Endothelial cell of umbilical vein (primary cell): ENCODE measurements around the gene CACNA1S. TPM values are rescaled to one million over a fixed set of nuclear protein-coding genes. Genes with fewer than 3 reads are reported as not detected.

Experiments
- BruUV-seq: library from RNA; stranded (reverse); fragments of 400-500 nt; replicated peaks from 2 replicates; lab custom pipeline; 2021; lab: Mats Ljungman, UMichigan
- CTCF ChIA-PET: fragments of 300-600, 350-600 bp; sonication (Branson Sonifier 250); formaldehyde crosslinking; loops from one replicate; lab custom pipeline; 2021; ENCODE audit warnings: antibody characterized with exemption, inconsistent platforms; lab: Charles Lee
- POLR2A ChIA-PET: fragments of 300-600, 350-600 bp; sonication (Branson Sonifier 250); formaldehyde crosslinking; loops from one replicate; lab custom pipeline; 2021; ENCODE audit warnings: antibody characterized with exemption, inconsistent platforms; lab: Charles Lee
- DNase-seq: peaks from one replicate; pipeline ENCODE4 v3.0.0-alpha.2; 2011; ENCODE audit warnings: low read depth, low spot score
- FAIRE-seq: peaks from 2 replicates; lab custom pipeline; 2011; peaks lifted over from hg19 to GRCh38; lab: Jason Lieb, UNC
- H2AFZ ChIP-seq: 2 replicates; pipeline ENCODE4 v1.6.0; 2012; ENCODE audit warnings: low read depth, low read length, control low read depth, inconsistent platforms
- H3K27ac ChIP-seq: 2 replicates; pipeline ENCODE4 v1.5.1; 2011; ENCODE audit warnings: low read depth, mild to moderate bottlenecking, control low read depth, low read length, moderate library complexity; ENCODE audit not compliant: insufficient read depth
- H3K27me3 ChIP-seq, 2 experiments: 2 replicates each; pipeline versions ENCODE4 v1.6.0 to v1.6.1; 2011; ENCODE audit warnings: low read length in 2 of 2, mixed read lengths in 1 of 2; ENCODE audit not compliant: control insufficient read depth in 2 of 2, insufficient read depth in 2 of 2
- H3K36me3 ChIP-seq, 2 experiments: 2 replicates in 1 of 2; 3 replicates in 1 of 2; pipeline ENCODE4 v1.5.1; 2011; ENCODE audit warnings: low read length in 2 of 2, mild to moderate bottlenecking in 1 of 2, moderate library complexity in 1 of 2; ENCODE audit not compliant: control insufficient read depth in 2 of 2, insufficient read depth in 2 of 2; ENCODE audit errors: extremely low read depth in 1 of 2
- H3K4me1 ChIP-seq: 3 replicates; pipeline ENCODE4 v1.5.1; 2011; ENCODE audit warnings: mild to moderate bottlenecking, low read length; ENCODE audit not compliant: control insufficient read depth, insufficient read depth; ENCODE audit errors: extremely low read depth
- H3K4me2 ChIP-seq: 2 replicates; pipeline ENCODE4 v1.6.1; 2011; ENCODE audit warnings: low read length, control low read depth, mixed read lengths; ENCODE audit not compliant: insufficient read depth
- H3K4me3 ChIP-seq, 3 experiments: fragments of 200-600 bp in 1 of 3; sonication (generic), shearing (Covaris generic) in 1 of 3; replicated peaks in 1 of 3; 2 replicates each; pipeline ENCODE4 v1.5.1; 2011 to 2016; ENCODE audit warnings: control low read depth in 3 of 3, low read length in 3 of 3, mild to moderate bottlenecking in 2 of 3, inconsistent platforms in 1 of 3, low read depth in 1 of 3, moderate library complexity in 1 of 3; ENCODE audit not compliant: insufficient read depth in 1 of 3
- H3K79me2 ChIP-seq: 2 replicates; pipeline ENCODE4 v1.6.0; 2012; ENCODE audit warnings: low read length, inconsistent platforms; ENCODE audit not compliant: control insufficient read depth, insufficient read depth
- H3K9ac ChIP-seq: replicated peaks from 2 replicates; pipeline ENCODE3; 2011; ENCODE audit warnings: low read length, control low read depth; ENCODE audit not compliant: insufficient read depth; ENCODE audit errors: extremely low read depth
- H3K9me1 ChIP-seq: replicated peaks from 3 replicates; pipeline ENCODE4 v1.6.0; 2011; ENCODE audit warnings: mild to moderate bottlenecking, low read length; ENCODE audit not compliant: control insufficient read depth, insufficient read depth; ENCODE audit errors: extremely low read depth
- H3K9me3 ChIP-seq: replicated peaks from 2 replicates; pipeline ENCODE4 v1.5.1; 2012; ENCODE audit warnings: low read length, inconsistent platforms; ENCODE audit not compliant: control insufficient read depth, insufficient read depth
- H4K20me1 ChIP-seq: replicated peaks from 2 replicates; pipeline ENCODE3; 2011; ENCODE audit warnings: mild to moderate bottlenecking, low read length; ENCODE audit not compliant: control insufficient read depth, insufficient read depth; ENCODE audit errors: extremely low read depth
- EZH2 ChIP-seq: IDR thresholded peaks from 2 replicates; pipeline ENCODE4 v1.6.1; 2012; ENCODE audit warnings: borderline replicate concordance, low read depth, mild to moderate bottlenecking, moderate library complexity, low read length, inconsistent platforms; ENCODE audit not compliant: severe bottlenecking
- FOS ChIP-seq: IDR thresholded peaks from 2 replicates; pipeline ENCODE4 v1.6.1; 2011; ENCODE audit warnings: mild to moderate bottlenecking, low read length, moderate library complexity, borderline replicate concordance; ENCODE audit not compliant: insufficient read depth
- GATA2 ChIP-seq: IDR thresholded peaks from 2 replicates; pipeline ENCODE4 v1.7.0; 2011; ENCODE audit warnings: low read depth, mild to moderate bottlenecking, moderate library complexity, mixed read lengths, low read length; ENCODE audit not compliant: insufficient read length, insufficient read depth
- JUN ChIP-seq: IDR thresholded peaks from 2 replicates; pipeline ENCODE4 v1.6.1; 2011; ENCODE audit warnings: borderline replicate concordance, low read depth; ENCODE audit not compliant: insufficient read length, insufficient read depth
- MYC ChIP-seq: IDR thresholded peaks from one replicate; pipeline ENCODE4 v1.6.1; 2011; ENCODE audit warnings: mild to moderate bottlenecking, low read depth, low read length
- POLR2A ChIP-seq: IDR thresholded peaks from 2 replicates; pipeline ENCODE4 v1.6.1; 2012; ENCODE audit warnings: low read depth, mild to moderate bottlenecking, control low read depth, low read length
- POLR2AphosphoS5 ChIP-seq: IDR thresholded peaks from 2 replicates; pipeline ENCODE4 v1.6.1; 2012; ENCODE audit warnings: low read depth, mild to moderate bottlenecking, control low read depth, low read length, moderate library complexity; ENCODE audit not compliant: insufficient read depth
- dilution Hi-C: fragments of 300-500 bp; cut with MboI; formaldehyde crosslinking; loops from one replicate; pipeline ENCODE4 v1.15.0; 2019; ENCODE audit warnings: low sequenced_read_pairs; ENCODE audit not compliant: extremely low pct_ligation_motif_present
- intact Hi-C: fragments of 100-400 bp; cut with micrococcal nuclease; formaldehyde crosslinking; loops from one replicate; pipeline ENCODE4 v1.10.0; 2022
- polyA plus RNA-seq, 4 experiments: library from polyadenylated mRNA; depleted of rRNA in 3 of 4; stranded (reverse) in 3 of 4; unstranded in 1 of 4; fragments of >200 nt; gene quantifications; 2 replicates each; pipeline versions ENCODE4 v1.2.1 to v1.2.3, GENCODE V29; 2011 to 2012; ENCODE audit warnings: missing spikeins in 1 of 4
- total RNA-seq: library from RNA; stranded (reverse); gene quantifications from 2 replicates; pipeline ENCODE4 v1.2.3, GENCODE V29; 2021
- TF ChIP-seq, protein P1 (sequence below): IDR thresholded peaks from 2 replicates; pipeline ENCODE4 v1.6.1; 2011; ENCODE audit not compliant: insufficient read depth, insufficient read length
- TF ChIP-seq, protein P2 (sequence below), 2 donors: IDR thresholded peaks; 1 replicate in 1 of 2; 2 replicates in 1 of 2; pipeline ENCODE4 v1.5.1; 2011; ENCODE audit warnings: low read length in 2 of 2, mild to moderate bottlenecking in 2 of 2, moderate library complexity in 2 of 2, control low read depth in 1 of 2, inconsistent platforms in 1 of 2, low read depth in 1 of 2; ENCODE audit not compliant: insufficient read depth in 1 of 2; ENCODE audit errors: extremely low read depth in 1 of 2

Gene CACNA1S
- total and polyA plus RNA-seq, 2 donors (not counting 3 experiments of a cell fraction or from before 2014, with no cell fraction given): not detected

DNA sequence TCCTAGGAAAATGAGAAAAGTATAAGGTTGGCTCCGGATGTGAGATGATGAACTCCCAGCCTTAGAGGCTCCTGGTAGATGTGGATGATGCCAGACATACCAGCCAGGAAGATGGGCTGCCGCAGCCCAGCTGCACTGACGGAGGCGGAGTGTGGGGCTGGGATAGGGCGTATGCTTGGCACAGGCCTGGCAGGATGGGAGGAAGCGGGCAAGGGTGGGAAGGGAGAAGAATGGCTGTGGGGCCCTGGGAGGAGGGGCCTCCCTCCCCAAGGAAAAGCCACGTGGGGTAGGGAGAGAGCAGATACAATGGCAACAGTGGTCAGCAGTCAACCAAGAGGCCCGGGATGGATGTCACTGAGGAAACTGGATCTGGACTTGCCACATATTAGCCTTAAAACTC, 47.4 kb downstream of the CACNA1S start:
- BruUV-seq: no TSS peak

DNA sequence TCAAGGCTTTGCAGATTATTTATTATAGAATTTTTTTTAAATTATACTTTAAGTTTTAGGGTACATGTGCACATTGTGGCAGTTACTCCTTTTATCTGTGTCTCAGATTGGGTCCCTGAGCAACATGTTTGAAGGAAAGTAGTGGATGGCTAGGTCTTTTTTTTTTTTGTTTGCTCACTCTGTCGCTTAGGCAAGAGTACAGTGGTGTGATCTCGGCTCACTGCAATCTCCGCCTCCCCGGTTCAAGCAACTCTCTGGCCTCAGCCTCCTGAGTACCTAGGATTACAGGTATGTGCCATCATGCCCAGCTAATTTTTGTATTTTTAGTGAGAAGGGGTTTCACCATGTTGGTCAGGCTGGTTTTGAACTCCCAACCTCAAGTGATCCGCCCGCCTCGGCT, 49.1 kb downstream of the CACNA1S start:
- no peaks in the 10 kb centered on the region for H4K20me1 ChIP-seq
- no TSS peak for BruUV-seq
- no peak overlapping the region for H3K4me3 ChIP-seq
- CTCF ChIA-PET: interaction anchor here (1.1 kb wide), 1 partner anchor 91 kb away, joined by 3 read pairs; no protein-coding TSS in a partner anchor
- H3K4me2 ChIP-seq: no peak overlapping the region
- H3K9me3 ChIP-seq: no peaks in the 10 kb centered on the region
- H3K9ac ChIP-seq: no peak overlapping the region
- intact Hi-C loops (no loop called here), dilution Hi-C loops (no loop called here)
- no peaks in the 10 kb centered on the region for H3K79me2 ChIP-seq
- H2AFZ ChIP-seq: no peak overlapping the region
- H3K27ac ChIP-seq: no peak overlapping the region
- no peaks in the 10 kb centered on the region for H3K9me1 ChIP-seq
- POLR2A ChIA-PET: no interaction called here
- H3K4me1 ChIP-seq: no peaks in the 10 kb centered on the region
- peaks cover 2 to 15% of the 10 kb centered on the region in 2 experiments for H3K27me3 ChIP-seq
- TF ChIP-seq JUN (no peak), POLR2A (no peak), GATA2 (no peak), EZH2 (no peak), POLR2AphosphoS5 (no peak), FOS (no peak), MYC (no peak)
- TF ChIP-seq, protein P1, sequence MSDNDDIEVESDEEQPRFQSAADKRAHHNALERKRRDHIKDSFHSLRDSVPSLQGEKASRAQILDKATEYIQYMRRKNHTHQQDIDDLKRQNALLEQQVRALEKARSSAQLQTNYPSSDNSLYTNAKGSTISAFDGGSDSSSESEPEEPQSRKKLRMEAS: no peak
- TF ChIP-seq, protein P2, sequence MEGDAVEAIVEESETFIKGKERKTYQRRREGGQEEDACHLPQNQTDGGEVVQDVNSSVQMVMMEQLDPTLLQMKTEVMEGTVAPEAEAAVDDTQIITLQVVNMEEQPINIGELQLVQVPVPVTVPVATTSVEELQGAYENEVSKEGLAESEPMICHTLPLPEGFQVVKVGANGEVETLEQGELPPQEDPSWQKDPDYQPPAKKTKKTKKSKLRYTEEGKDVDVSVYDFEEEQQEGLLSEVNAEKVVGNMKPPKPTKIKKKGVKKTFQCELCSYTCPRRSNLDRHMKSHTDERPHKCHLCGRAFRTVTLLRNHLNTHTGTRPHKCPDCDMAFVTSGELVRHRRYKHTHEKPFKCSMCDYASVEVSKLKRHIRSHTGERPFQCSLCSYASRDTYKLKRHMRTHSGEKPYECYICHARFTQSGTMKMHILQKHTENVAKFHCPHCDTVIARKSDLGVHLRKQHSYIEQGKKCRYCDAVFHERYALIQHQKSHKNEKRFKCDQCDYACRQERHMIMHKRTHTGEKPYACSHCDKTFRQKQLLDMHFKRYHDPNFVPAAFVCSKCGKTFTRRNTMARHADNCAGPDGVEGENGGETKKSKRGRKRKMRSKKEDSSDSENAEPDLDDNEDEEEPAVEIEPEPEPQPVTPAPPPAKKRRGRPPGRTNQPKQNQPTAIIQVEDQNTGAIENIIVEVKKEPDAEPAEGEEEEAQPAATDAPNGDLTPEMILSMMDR (IDR thresholded peaks at IDR 0.05; ENCODE audit: extremely low read depth in 1 of 2, insufficient read depth in 1 of 2, low read depth in 1 of 2, low read length in 2 of 2): no peak
- H3K36me3 ChIP-seq: no peaks in the 10 kb centered on the region
- DNase-seq: no peak
- FAIRE-seq: no peak

More for the DNA sequence above, 47.4 kb downstream of the CACNA1S start:
- Histone ChIP-seq H3K27me3 (peaks cover 2 to 13% of the 10 kb centered on the region in 2 experiments), H2AFZ (no peak overlapping the region), H3K9me1 (no peaks in the 10 kb centered on the region), H3K79me2 (no peaks in the 10 kb centered on the region), H3K9ac (no peak overlapping the region), H3K4me2 (no peak overlapping the region), H3K36me3 (no peaks in the 10 kb centered on the region), H3K9me3 (no peaks in the 10 kb centered on the region), H3K4me1 (no peaks in the 10 kb centered on the region), H4K20me1 (no peaks in the 10 kb centered on the region), H3K27ac (no peak overlapping the region), H3K4me3 (no peak overlapping the region)
- TF ChIP-seq POLR2AphosphoS5 (no peak), POLR2A (no peak), JUN (no peak), GATA2 (no peak), FOS (no peak), EZH2 (no peak)
- TF ChIP-seq, protein P1: no peak
- intact Hi-C loops (no loop called here), dilution Hi-C loops (no loop called here)
- CTCF ChIA-PET: interaction anchor here (0.7 to 1.1 kb wide), 4 partner anchors 9 to 93 kb away, joined by 3 read pairs; no protein-coding TSS in a partner anchor
- DNase-seq: no peak
- POLR2A ChIA-PET: no interaction called here
- no peak for FAIRE-seq
